ENCODE data around the gene TESPA1.

Gene TESPA1

DNA sequence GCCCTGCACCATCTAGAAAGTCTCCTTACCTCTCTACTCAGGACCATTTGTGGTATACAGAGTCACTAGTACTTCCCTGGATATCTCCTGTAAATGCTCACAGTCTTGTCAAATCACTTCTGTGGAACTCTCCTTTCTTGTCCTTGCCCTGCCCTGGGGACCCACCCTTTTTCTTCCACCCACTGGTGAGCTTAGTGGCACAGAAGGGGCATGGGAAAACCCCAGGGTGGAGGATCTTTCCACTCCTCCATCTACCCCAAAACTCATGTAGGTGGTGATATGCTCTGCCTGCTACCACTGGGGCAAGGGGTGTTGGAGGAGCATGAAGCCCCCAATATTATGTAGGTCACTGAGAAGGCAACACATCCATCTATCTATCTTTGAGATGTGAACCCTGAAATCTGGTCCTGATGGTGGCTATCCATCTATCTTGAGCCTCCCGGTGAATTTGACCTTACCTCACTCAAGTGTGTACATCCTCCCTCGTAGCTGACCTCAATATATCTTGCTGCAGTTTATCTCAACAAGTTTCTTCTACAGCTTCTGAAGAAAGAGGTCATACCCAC is 943 bp downstream of the TESPA1 start:
- H3K4me3 ChIP-seq (ENCODE audit: low read depth, low read length), result no peak overlapping the region
- in situ Hi-C loops (cut with HindIII; ENCODE audit: low sequenced_read_pairs), result no loop called here
- TF ChIP-seq, protein P1, sequence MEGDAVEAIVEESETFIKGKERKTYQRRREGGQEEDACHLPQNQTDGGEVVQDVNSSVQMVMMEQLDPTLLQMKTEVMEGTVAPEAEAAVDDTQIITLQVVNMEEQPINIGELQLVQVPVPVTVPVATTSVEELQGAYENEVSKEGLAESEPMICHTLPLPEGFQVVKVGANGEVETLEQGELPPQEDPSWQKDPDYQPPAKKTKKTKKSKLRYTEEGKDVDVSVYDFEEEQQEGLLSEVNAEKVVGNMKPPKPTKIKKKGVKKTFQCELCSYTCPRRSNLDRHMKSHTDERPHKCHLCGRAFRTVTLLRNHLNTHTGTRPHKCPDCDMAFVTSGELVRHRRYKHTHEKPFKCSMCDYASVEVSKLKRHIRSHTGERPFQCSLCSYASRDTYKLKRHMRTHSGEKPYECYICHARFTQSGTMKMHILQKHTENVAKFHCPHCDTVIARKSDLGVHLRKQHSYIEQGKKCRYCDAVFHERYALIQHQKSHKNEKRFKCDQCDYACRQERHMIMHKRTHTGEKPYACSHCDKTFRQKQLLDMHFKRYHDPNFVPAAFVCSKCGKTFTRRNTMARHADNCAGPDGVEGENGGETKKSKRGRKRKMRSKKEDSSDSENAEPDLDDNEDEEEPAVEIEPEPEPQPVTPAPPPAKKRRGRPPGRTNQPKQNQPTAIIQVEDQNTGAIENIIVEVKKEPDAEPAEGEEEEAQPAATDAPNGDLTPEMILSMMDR (IDR thresholded peaks at IDR 0.05; ENCODE audit: low read depth, low read length), result no peak
- DNase-seq (ENCODE audit: low read depth, low spot score), result no peak

DNA sequence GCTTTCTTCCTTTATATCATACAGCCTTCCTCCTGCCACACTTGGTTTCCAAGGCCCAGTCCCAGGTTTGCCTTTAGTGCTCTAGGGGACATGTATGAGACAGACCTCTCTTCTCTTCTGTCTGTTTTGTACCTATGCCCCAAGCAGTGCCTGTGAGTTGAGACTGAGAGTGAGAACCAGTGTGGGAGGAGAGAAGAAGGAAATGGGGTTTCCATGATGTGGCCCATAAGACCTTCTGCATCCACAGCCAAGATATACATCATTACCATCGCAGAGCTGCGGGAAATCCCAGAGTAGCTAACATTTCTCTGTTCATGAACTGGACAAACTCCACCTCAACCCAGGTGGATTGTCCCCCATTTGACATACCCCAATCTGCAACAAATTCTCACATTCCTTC is 2.8 kb downstream of the TESPA1 start:
- no peak overlapping the region for H3K4me3 ChIP-seq (ENCODE audit: low read depth, low read length)
- in situ Hi-C loops (cut with HindIII; ENCODE audit: low sequenced_read_pairs), result no loop called here
- DNase-seq (ENCODE audit: low read depth, low spot score), result no peak
- TF ChIP-seq, protein P1 (IDR thresholded peaks at IDR 0.05; ENCODE audit: low read depth, low read length), result no peak

GRCh38 chr12:54980341-54980740 is 4.2 kb downstream of the TESPA1 start:
- no peak overlapping the region for H3K4me3 ChIP-seq (ENCODE audit: low read depth, low read length)
- in situ Hi-C loops (cut with HindIII; ENCODE audit: low sequenced_read_pairs), result no loop called here
- TF ChIP-seq, protein P1 (IDR thresholded peaks at IDR 0.05; ENCODE audit: low read depth, low read length), result no peak
- no peak for DNase-seq (ENCODE audit: low read depth, low spot score)

- TF ChIP-seq, protein P1 (IDR thresholded peaks at IDR 0.05; ENCODE audit: low read depth, low read length), result no peak
- DNase-seq (ENCODE audit: low read depth, low spot score), result no peak
- in situ Hi-C loops (cut with HindIII; ENCODE audit: low sequenced_read_pairs), result no loop called here
- H3K4me3 ChIP-seq (ENCODE audit: low read depth, low read length), result no peak overlapping the region
Measured at GRCh38 chr12:54977857-54978256, 6.7 kb downstream of the TESPA1 start.

DNA sequence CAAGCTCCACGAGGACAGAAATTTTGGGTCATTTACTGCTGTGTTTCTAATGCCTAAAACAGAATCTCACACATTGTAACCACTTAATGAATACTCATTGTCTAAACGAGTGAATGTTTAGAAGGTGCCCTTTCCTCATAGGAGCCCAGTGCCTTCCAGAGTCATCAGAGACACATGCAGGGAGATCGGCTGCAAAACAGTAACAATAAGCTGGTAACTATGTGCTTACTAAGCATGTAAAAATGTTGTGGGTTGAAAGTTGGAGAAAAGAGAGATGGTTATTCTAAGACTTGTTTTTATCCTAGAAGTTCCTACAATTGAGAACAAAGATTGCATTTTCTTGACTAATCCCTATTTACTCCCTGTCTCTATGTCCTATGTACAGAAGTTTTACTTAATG is 7.4 kb downstream of the TESPA1 start:
- TF ChIP-seq, protein P1 (IDR thresholded peaks at IDR 0.05; ENCODE audit: low read depth, low read length), result no peak
- DNase-seq (ENCODE audit: low read depth, low spot score), result peak; percentile 81
- H3K4me3 ChIP-seq (ENCODE audit: low read depth, low read length), result no peak overlapping the region

DNA sequence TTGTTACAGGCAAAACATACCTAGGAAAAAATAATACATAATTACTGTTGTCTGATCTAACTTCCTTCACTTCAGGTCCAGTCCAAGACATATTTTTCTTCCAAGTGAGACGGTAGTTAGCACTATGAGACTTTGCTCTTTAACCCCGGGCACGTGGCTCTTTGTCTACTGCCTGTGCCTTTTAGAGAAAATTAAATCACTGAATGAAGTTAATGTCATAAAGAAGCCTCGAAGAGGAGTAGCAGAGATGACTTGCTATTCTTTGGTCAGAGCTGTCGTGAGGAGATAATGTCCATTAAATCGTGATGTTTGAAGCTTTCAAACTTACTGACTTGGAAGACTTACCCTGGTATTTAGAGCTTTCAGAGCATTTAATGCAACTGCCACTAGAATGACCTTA is 8.7 kb downstream of the TESPA1 start:
- H3K4me3 ChIP-seq (ENCODE audit: low read depth, low read length), result no peak overlapping the region
- in situ Hi-C loops (cut with HindIII; ENCODE audit: low sequenced_read_pairs), result no loop called here
- TF ChIP-seq, protein P1 (IDR thresholded peaks at IDR 0.05; ENCODE audit: low read depth, low read length), result no peak
- DNase-seq (ENCODE audit: low read depth, low spot score), result no peak

More for the DNA sequence above, 7.4 kb downstream of the TESPA1 start:
- in situ Hi-C loops (cut with HindIII; ENCODE audit: low sequenced_read_pairs), result no loop called here

DNA sequence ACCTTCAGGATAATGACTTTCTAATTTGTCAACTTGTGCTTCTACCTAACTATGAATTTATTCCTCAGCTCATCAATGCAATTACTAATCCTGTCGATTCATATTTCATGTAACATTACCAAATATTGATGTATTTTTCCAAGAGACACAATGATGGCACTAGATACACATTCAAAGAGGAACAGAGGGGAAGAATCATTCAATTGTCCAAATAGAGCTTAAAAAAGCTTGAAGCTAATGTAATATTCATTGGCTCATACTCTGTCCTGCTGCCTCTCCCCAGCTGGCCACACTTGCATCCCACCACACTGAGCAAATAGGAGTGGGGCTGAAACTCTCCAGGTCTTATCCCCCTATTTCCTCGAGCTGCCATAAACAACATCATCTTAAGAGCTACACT is 9.3 kb downstream of the TESPA1 start:
- no peak for DNase-seq (ENCODE audit: low read depth, low spot score)
- no peak overlapping the region for H3K4me3 ChIP-seq (ENCODE audit: low read depth, low read length)
- TF ChIP-seq, protein P1 (IDR thresholded peaks at IDR 0.05; ENCODE audit: low read depth, low read length), result no peak
- in situ Hi-C loops (cut with HindIII; ENCODE audit: low sequenced_read_pairs), result no loop called here
